NCI-H2196 treated with DMSO at 0.1 percent for 48 hours (cell line): ENCODE measurements around the gene CDKN2A.
"Not testable (repeated sequence)": the region's sequence is repeated elsewhere in the genome, so short reads cannot be mapped to it uniquely, and the experiment has no call there.

Experiments used
- DNase-seq: peaks from one replicate; lab custom pipeline; 2025; ENCODE audit not compliant: unreplicated experiment; lab: John Stamatoyannopoulos, UW

The CDKN2A gene

GRCh38 chr9:21982861-21983560 lies 11.2 kb downstream of the CDKN2A start:
- no peak for DNase-seq

GRCh38 chr9:21982391-21982790 lies 11.8 kb downstream of the CDKN2A start:
- DNase-seq = no peak

DNA sequence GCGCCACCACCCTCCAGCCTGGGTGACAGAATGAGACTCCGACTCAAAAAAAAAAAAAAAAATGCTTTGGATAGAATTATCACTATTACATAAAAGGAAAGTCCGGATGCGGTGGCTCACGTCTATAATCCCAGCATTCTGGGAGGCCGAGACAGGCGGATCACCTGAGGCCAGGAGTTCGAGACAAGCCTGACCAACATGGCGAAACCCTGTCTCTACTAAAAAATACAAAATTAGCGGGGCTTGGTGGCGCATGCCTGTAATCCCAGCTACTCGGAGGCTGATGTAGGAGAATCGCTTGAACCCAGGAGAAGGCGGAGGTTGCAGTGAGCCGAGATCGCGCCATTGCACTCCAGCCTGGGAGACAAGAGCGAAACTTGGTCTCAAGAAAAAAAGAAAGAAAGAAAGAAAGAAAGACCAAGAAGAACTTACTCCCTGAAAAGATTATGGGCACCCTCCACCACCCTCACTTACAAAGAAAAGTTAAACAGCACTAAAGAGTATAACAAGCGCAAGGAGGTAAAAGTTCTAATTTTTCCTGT lies 17.8 kb downstream of the CDKN2A start:
- no peak for DNase-seq

GRCh38 chr9:21974722-21975409 lies 19.3 kb downstream of the CDKN2A start:
- DNase-seq = peak; percentile 73

DNA sequence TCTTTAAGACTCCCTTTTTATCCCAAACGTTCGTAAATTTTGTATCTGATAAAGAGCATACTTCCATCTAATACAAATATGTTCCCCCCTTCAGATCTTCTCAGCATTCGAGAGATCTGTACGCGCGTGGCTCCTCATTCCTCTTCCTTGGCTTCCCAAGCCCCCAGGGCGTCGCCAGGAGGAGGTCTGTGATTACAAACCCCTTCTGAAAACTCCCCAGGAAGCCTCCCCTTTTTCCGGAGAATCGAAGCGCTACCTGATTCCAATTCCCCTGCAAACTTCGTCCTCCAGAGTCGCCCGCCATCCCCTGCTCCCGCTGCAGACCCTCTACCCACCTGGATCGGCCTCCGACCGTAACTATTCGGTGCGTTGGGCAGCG lies 19.9 kb downstream of the CDKN2A start:
- no peak for DNase-seq

DNA sequence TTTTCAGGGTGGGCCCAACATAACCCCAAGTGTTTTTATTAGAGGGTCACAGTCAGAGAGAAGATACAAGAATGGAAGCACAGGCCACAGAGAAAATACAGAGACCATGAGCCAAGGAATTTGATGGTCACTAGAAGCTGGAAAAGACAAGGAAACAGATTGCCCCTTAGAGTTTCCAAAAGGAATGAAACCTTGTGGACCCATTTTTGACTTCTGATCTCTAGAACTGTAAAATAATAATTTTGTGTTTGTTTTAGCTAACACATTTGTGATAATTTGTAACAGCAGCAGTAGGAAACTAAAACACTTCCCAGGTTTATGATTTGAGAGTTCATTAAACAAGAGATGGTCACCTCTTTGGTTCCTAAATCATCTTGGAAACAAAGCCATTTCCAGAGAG lies 21.8 kb downstream of the CDKN2A start:
- DNase-seq = no peak

- DNase-seq = no peak
These were observed 23.2 kb downstream of the CDKN2A start for GRCh38 chr9:21970800-21971640.

DNA sequence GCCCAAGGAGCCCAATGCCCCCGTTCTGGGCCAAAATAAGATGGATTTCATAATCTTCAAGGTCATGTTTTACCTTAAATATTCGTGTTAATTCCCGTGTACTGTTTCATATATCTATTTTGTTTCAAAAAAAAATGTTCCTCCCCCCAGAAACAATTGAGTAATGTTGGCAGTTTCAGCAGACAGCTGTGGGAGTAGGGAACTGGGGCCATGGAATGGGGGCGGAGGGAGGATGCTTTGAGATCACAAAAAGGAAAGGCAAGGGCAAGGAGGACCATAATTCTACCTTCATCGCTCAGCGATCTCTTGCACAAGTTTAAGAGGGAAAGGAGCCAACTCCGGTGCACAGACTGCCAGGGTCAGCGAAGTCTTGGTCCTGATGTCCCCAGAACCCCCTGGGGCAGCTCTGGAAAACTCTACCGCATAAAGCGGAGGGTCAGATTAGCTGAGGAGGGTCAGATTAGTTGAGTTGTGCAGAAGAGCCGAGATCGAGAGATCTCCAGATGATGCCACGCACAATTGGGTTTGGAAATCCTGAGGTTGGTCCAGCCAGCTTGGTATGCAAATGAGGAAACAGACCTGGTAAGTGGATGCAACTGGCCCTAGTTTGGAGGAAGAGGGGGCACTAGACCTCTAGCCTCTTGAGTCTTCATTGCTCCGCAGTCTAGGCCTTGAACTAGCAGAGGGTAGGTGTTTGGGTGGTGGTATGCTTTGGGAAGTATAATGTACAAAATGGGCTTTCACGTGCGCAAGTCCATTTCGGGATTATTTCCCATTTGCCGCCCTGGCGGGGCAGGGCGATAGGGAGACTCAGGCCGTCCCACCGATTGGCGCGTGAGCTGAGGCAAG lies 24.0 kb downstream of the CDKN2A start:
- no peak for DNase-seq

GRCh38 chr9:21969011-21969940 lies 24.9 kb downstream of the CDKN2A start:
- no peak for DNase-seq

GRCh38 chr9:21968331-21969010 lies 25.7 kb downstream of the CDKN2A start:
- DNase-seq = no peak

- DNase-seq = no peak
These were observed 26.5 kb downstream of the CDKN2A start for GRCh38 chr9:21967702-21968101.

GRCh38 chr9:21967169-21967568 lies 27.0 kb downstream of the CDKN2A start:
- no peak for DNase-seq

- DNase-seq = no peak
These were observed 27.9 kb downstream of the CDKN2A start for GRCh38 chr9:21966140-21966851.

DNA sequence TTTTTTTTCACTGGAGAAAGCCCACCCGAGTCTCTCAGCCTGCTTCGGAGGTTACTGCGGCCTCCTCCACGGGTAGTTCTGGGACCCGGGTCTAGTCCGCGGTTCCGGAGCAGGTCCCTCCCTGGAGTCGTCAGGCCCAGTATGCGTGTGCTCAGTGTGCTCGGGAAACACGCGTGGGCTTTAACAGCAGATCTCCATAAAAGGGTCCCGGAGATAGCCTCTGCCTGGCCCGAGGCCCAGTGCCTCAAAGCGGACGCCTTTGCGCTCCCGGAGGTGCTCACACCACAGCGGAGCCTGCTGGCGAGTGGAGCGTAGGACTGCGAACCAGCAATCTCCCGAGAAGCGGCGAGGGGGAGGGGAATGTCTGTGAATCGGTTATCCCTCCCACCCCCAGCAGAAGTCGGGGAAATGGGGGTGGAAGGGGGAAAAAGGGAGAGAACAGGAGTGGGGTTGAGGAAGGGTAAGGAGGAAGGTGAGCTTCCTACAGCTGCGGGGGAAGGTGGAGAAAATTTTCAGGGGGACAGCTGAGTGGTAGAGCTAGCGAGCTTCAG lies 28.7 kb downstream of the CDKN2A start:
- no peak for DNase-seq

- DNase-seq = no peak
These were observed 29.2 kb downstream of the CDKN2A start for GRCh38 chr9:21964925-21965385.

- DNase-seq = no peak
These were observed 32.6 kb downstream of the CDKN2A start for GRCh38 chr9:21961569-21961968.

GRCh38 chr9:21959268-21959667 lies 34.9 kb downstream of the CDKN2A start:
- DNase-seq = not testable (repeated sequence)

DNA sequence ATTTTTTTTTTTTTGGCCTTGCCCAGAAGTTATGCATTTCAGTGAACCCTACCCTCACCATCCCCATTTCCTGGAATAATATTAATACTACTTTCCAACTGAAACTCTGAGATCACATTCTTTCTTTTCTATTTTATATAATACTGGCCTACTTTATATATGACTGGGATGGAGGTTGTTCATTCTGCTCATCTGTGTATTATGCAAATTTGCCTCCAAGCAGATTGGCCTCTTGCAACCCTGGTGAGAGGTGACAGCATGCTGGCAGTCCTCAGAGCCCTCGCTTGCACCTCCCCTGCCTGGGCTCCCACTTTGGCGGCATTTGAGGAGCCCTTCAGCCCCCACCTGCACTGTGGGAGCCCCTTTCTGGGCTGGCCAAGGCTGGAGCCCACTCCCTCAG lies 35.4 kb downstream of the CDKN2A start:
- DNase-seq = no peak
